BLaER1 treated with 17β-estradiol and CSF1 and Interleukin-3, amounts not matched to agents 10 nM and 100 nM (cell line): ENCODE results near the gene TRMT10C.
"Not testable (repeated sequence)": the region's sequence is repeated elsewhere in the genome, so short reads cannot be mapped to it uniquely, and the experiment has no call there.

ENCODE experiments used
- H3K27ac ChIP-seq, 11 experiments: shearing (Covaris generic); formaldehyde crosslinking; 2 replicates each; pipeline ENCODE4 v1.8.1; 2022
- H3K27me3 ChIP-seq, 11 experiments: shearing (Covaris generic); formaldehyde crosslinking; 2 replicates each; pipeline ENCODE4 v1.8.1; 2022
- H3K36me3 ChIP-seq, 11 experiments: shearing (Covaris generic); formaldehyde crosslinking; 2 replicates each; pipeline ENCODE4 v1.8.1; 2022
- H3K4me1 ChIP-seq, 10 experiments: shearing (Covaris generic); formaldehyde crosslinking; 2 replicates each; pipeline ENCODE4 v1.8.1; 2022
- H3K4me2 ChIP-seq, 11 experiments: shearing (Covaris generic); formaldehyde crosslinking; 2 replicates each; pipeline ENCODE4 v1.8.1; 2022
- H3K4me3 ChIP-seq, 10 experiments: shearing (Covaris generic); formaldehyde crosslinking; 2 replicates each; pipeline ENCODE4 v1.8.1; 2022
- H3K9ac ChIP-seq, 11 experiments: shearing (Covaris generic); formaldehyde crosslinking; 2 replicates each; pipeline ENCODE4 v1.8.1; 2022
- H3K9me3 ChIP-seq, 11 experiments: shearing (Covaris generic); formaldehyde crosslinking; replicated peaks in 1 of 11; 2 replicates each; pipeline ENCODE4 v1.8.1; 2022
- H4K20me1 ChIP-seq, 11 experiments: shearing (Covaris generic); formaldehyde crosslinking; 2 replicates each; pipeline ENCODE4 v1.8.1; 2022
- Cebpa-rat ChIP-seq, 11 experiments: shearing (Covaris generic); IDR thresholded peaks; 2 replicates each; pipeline ENCODE4 v1.8.1; 2022

The TRMT10C gene

DNA sequence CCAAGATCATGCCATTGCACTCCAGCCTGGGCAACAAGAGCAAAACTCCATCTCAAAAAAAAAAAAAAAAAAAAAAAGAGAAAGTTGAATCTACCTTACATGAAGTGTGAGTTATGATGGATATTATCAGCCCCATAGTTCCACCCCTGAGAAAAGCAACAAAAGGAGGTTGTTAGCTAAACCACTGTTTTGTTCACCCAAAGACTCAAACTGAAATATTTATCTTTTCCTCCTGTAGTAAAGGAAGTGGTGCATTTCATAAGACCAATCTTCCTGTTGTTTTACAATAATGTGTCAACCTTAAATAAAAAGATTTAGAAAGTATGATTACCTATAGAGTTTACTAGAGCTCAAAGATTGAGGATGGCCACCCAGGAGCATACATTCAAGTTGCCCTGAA, 18.7 kb upstream of the TRMT10C start:
- Histone ChIP-seq H3K4me3 (no peak overlapping the region), H3K27me3 (no peaks in the 10 kb centered on the region), H3K9ac (no peak overlapping the region), H3K36me3 (no peaks in the 10 kb centered on the region), H3K27ac (no peak overlapping the region), H4K20me1 (no peaks in the 10 kb centered on the region), H3K4me2 (no peak overlapping the region), H3K4me1 (no peaks in the 10 kb centered on the region), H3K9me3 (peaks cover 0 to 5% (median 0%) of the 10 kb centered on the region in 11 experiments; a peak in 1 of 22 replicates)
- TF ChIP-seq Cebpa-rat (IDR thresholded peaks at IDR 0.05), result no peak

DNA sequence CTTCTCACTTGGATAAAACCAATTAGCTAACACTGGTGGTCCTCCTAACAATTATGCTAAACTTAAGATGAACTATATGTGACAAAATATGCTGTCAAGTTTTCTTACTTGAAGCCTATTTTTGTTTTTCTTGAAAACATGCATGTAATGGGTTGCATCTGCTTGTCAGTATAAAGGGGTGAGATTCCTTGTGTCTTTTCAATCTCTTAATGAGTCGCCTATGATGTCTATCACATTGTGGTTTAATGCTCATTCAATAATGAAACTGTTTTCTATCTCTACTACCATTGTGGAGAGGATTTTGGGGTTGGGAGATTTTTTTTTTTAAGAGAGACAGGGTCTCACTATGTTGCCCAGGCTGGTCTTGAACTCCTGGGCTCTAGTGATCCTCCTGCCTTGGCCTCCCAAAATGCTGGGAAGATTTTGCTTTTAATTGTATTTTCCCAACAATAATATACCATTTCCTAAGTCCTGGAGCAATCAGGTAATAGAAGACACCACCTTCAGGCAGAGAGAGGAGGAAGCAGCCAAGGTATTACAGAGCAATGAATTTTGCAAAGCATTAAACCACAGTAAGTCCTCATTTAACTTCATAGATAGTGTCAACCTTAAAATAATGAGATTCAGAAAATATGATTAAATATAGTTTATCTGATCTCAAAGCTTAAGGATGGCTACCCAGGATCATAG, 17.4 kb upstream of the TRMT10C start:
- Histone ChIP-seq H3K9me3 (peaks cover 0 to 5% (median 0%) of the 10 kb centered on the region in 11 experiments; a peak in 1 of 22 replicates), H3K4me1 (peaks cover 0 to 8% (median 4%) of the 10 kb centered on the region in 10 experiments; a peak in 8 of 20 replicates), H3K36me3 (no peaks in the 10 kb centered on the region), H3K9ac (no peak overlapping the region), H3K27ac (no peak overlapping the region), H3K27me3 (no peaks in the 10 kb centered on the region), H3K4me3 (no peak overlapping the region), H4K20me1 (no peaks in the 10 kb centered on the region), H3K4me2 (no peak overlapping the region)
- TF ChIP-seq Cebpa-rat (IDR thresholded peaks at IDR 0.05), result no peak

DNA sequence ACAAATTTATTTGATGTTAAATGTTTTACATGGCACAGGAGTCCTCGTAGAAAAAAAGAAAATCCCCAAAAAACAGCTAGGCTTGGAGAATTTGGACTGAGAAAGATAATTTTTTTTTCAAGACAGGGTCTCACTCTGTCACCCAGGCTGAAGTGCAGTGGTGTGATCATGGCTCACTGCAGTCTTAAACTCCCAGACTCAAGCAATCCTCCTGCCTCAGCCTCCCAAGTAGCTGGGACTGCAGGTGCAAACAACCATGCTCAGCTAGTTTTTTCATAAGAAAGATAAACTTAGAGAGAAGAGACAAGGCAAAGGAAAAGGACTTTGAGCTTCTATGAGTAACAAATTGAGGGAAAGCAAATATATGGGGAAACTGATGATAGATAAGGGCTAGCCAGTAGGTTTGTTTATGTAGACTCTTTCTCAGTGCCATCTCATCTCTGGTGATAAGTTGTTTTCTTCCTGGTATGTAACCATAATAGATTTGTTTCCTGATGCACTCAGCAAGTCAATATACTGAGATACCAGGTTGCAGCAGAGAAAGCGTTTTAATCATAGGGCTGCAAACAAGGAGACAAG, 13.1 kb upstream of the TRMT10C start:
- no peaks in the 10 kb centered on the region for H3K36me3 ChIP-seq
- peaks cover 11 to 33% (median 16%) of the 10 kb centered on the region in 11 experiments; a peak in 19 of 22 replicates for H3K9me3 ChIP-seq
- no peak overlapping the region for H3K9ac ChIP-seq
- no peak for TF ChIP-seq Cebpa-rat (IDR thresholded peaks at IDR 0.05)
- no peaks in the 10 kb centered on the region for H3K27me3 ChIP-seq
- no peaks in the 10 kb centered on the region for H4K20me1 ChIP-seq
- H3K27ac ChIP-seq, result no peak overlapping the region
- H3K4me1 ChIP-seq, result peaks cover 0 to 12% (median 5%) of the 10 kb centered on the region in 10 experiments; a peak in 8 of 20 replicates
- no peak overlapping the region for H3K4me3 ChIP-seq
- H3K4me2 ChIP-seq, result peak overlapping the region in 5 of 11 experiments; percentile 7 to 42 (median 27); a peak in 6 of 22 replicates

DNA sequence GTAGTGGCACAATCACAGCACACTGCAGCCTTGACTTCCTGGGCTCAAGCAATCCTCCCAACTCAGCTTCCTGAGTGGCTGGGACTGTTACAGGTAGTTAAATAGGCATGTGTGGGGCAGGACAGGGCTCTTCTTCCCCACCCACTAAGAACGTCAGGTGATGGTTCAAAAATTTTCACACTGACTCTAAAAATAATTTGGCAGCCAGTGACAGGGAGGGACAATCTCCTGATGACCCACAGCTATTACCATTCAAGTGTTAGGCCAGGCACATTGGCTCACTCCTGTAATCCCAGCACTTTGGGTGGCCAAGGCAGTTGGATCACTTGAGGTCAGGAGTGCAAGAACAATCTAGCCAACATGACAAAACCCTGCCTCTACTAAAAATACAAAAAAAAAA, 12.2 kb upstream of the TRMT10C start:
- Histone ChIP-seq H3K9ac (no peak overlapping the region), H3K27ac (no peak overlapping the region), H3K9me3 (peaks cover 11 to 33% (median 18%) of the 10 kb centered on the region in 11 experiments; a peak in 19 of 22 replicates), H3K4me2 (peak overlapping the region in 5 of 11 experiments; percentile 15 to 42 (median 30); a peak in 9 of 22 replicates), H3K36me3 (no peaks in the 10 kb centered on the region), H3K4me1 (peaks cover 0 to 12% (median 5%) of the 10 kb centered on the region in 10 experiments; a peak in 8 of 20 replicates), H3K27me3 (no peaks in the 10 kb centered on the region), H4K20me1 (no peaks in the 10 kb centered on the region), H3K4me3 (no peak overlapping the region)
- no peak for TF ChIP-seq Cebpa-rat (IDR thresholded peaks at IDR 0.05)

DNA sequence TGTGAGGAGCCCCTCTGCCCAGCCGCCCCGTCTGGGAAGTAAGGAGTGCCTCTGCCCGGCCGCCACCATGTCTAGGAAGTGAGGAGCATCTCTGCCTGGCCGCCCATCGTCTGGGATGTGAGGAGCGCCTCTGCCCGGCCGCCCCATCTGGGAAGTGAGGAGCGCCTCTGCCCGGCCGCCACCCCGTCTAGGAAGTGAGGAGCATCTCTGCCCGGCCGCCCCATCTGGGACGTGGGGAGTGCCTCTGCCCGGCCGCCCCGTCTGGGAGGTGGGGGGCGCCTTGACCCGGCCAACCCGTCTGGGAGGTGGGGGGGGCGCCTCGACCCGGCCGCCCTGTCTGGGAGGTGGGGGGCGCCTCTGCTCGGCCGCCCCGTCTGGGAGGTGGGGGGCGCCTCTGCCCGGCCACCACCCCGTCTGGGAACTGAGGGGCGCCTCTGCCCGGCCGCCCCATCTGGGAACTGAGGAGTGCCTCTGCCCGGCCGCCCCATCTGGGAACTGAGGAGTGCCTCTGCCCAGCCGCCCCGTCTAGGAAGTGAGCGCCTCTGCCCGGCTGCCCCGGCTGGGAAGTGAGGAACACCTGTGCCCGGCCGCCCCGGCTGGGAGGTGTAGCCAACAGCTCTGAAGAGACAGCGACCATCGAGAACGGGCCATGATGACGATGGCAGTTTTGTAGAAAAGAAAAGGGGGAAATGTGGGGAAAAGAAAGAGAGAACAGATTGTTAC, 10.1 kb upstream of the TRMT10C start:
- H4K20me1 ChIP-seq, H3K4me2 ChIP-seq, H3K36me3 ChIP-seq, H3K27me3 ChIP-seq, H3K9ac ChIP-seq, H3K27ac ChIP-seq, H3K4me3 ChIP-seq: not testable (repeated sequence)
- peaks cover 0 to 12% (median 5%) of the 10 kb centered on the region in 10 experiments; a peak in 8 of 20 replicates for H3K4me1 ChIP-seq
- peaks cover 11 to 33% (median 18%) of the 10 kb centered on the region in 11 experiments; a peak in 19 of 22 replicates for H3K9me3 ChIP-seq

DNA sequence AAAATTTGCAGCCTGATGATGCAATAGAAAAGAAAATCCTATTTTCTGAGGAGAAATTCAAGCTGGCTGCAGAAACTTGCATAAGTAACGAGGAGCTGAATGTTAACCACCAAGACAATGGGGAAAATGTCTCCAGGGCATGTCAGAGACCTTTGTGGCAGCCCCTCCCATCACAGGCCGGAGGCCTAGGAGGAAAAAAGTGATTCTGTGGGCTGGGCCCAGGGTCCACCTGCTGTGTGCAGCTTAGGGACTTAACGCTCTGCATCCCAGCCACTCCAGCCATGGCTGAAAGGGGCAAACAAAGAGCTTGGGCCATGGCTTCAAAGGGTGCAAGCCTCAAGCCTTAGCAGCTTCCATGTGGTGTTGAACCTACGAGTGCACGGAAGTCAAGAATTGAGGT, 8.3 kb upstream of the TRMT10C start:
- H3K27ac ChIP-seq, H3K9ac ChIP-seq, H3K36me3 ChIP-seq, H3K27me3 ChIP-seq, H3K4me2 ChIP-seq, H3K4me3 ChIP-seq, H4K20me1 ChIP-seq: not testable (repeated sequence)
- H3K9me3 ChIP-seq, result peaks cover 11 to 33% (median 18%) of the 10 kb centered on the region in 11 experiments; a peak in 19 of 22 replicates
- peaks cover 0 to 12% (median 5%) of the 10 kb centered on the region in 10 experiments; a peak in 8 of 20 replicates for H3K4me1 ChIP-seq

DNA sequence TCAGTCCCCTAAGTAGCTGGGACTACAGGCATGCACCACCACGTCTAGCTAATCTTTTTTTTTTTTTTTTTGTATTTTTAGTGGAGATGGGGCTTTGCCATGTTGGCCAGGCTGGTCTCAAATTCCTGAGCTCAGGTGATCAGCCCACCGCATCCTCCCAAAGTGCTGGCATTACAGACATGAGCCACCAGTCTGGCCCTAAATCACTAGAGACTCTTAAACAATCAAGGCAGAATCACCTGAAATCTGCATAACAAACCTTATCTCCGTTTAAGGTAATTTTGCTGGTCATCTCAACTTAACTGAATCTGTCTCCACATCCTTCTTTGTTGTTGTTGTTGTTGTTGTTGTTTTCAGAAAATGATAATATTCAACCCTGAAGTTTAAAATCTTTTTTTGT, 5.6 kb upstream of the TRMT10C start:
- H3K4me1 ChIP-seq, result no peaks in the 10 kb centered on the region
- no peak overlapping the region for H3K9ac ChIP-seq
- no peaks in the 10 kb centered on the region for H3K36me3 ChIP-seq
- H3K27me3 ChIP-seq, result no peaks in the 10 kb centered on the region
- no peaks in the 10 kb centered on the region for H4K20me1 ChIP-seq
- H3K4me2 ChIP-seq, result no peak overlapping the region
- no peak for TF ChIP-seq Cebpa-rat (IDR thresholded peaks at IDR 0.05)
- H3K27ac ChIP-seq, result no peak overlapping the region
- peaks cover 8 to 21% (median 10%) of the 10 kb centered on the region in 11 experiments; a peak in 19 of 22 replicates for H3K9me3 ChIP-seq
- no peak overlapping the region for H3K4me3 ChIP-seq

DNA sequence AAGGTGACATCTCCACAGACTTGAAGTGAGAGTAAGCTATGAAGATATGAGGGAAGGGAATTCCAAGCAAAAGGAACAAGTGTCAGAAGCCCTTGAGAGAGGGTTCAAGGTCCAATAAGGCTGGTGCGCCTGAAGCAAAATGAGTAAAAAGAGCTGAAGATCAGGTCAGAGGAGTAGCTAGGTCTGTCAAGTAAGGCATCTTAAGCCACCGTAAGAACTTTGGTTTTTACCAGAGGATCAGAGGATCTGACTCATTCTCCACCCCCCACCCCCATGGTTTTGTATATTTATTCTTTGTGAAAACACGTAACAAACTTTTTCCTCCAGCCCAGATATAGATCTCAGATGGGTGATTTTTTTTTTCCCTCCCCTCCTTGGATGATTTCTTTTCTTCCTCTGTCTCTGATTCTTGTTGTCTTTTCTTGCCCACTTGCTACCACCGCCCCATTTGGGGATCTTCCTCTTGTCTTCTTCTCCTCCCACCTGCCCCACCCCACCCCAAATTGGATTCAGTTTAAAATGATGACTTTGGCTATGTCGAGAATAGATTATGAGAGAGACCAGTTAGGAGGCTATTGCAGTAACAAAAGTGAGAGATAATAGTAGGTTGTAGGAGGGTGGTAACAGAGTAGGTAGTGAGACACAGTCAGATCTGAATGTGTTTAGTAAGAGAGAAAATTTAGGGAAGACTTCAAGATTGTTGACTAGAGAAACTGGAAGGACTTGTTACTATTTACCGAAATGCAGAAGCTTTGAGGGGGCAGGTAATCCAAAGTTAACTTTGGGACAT, 6.1 kb downstream of the TRMT10C start:
- no peak overlapping the region for H3K27ac ChIP-seq
- peaks cover 15 to 67% (median 50%) of the 10 kb centered on the region in 11 experiments; a peak in 21 of 22 replicates for H4K20me1 ChIP-seq
- H3K4me2 ChIP-seq, result no peak overlapping the region
- H3K36me3 ChIP-seq, result peaks cover 24 to 58% (median 45%) of the 10 kb centered on the region in 11 experiments
- peaks cover 15 to 42% (median 31%) of the 10 kb centered on the region in 10 experiments for H3K4me1 ChIP-seq
- H3K9me3 ChIP-seq, result no peaks in the 10 kb centered on the region
- H3K27me3 ChIP-seq, result no peaks in the 10 kb centered on the region
- TF ChIP-seq Cebpa-rat (IDR thresholded peaks at IDR 0.05), result no peak
- H3K4me3 ChIP-seq, result no peak overlapping the region
- H3K9ac ChIP-seq, result no peak overlapping the region
